SKM-1 treated with dmso at 0.1 percent for 144 hours (cell line): ENCODE results near the gene PCDHGB4.
"Not testable (repeated sequence)": the region's sequence is repeated elsewhere in the genome, so short reads cannot be mapped to it uniquely, and the experiment has no call there.

ENCODE experiments used
- DNase-seq: peaks from one replicate; lab custom pipeline; 2025; ENCODE audit not compliant: unreplicated experiment; lab: John Stamatoyannopoulos, UW

Gene PCDHGB4

GRCh38 chr5:141397756-141398551 is 10.5 kb downstream of the PCDHGB4 start, which contains the start of gene PCDHGB5:
Gene PCDHGB5, plus strand, starts transcription at chr5:141397947. Its CDS starts 181 bp downstream, at chr5:141398128.
- peak; percentile 14 for DNase-seq

GRCh38 chr5:141398608-141399007 is 11.1 kb downstream of the PCDHGB4 start:
- DNase-seq: no peak

- DNase-seq: no peak
These were observed 12.2 kb downstream of the PCDHGB4 start for GRCh38 chr5:141399555-141400258.

- DNase-seq: no peak
These were observed 15.2 kb downstream of the PCDHGB4 start, which contains the start of gene PCDHGA9 for GRCh38 chr5:141402553-141403243. Gene PCDHGA9, plus strand, starts transcription at chr5:141402778. Its CDS starts 175 bp downstream, at chr5:141402953.

- DNase-seq: no peak
These were observed 15.9 kb downstream of the PCDHGB4 start for GRCh38 chr5:141403387-141403786.

DNA sequence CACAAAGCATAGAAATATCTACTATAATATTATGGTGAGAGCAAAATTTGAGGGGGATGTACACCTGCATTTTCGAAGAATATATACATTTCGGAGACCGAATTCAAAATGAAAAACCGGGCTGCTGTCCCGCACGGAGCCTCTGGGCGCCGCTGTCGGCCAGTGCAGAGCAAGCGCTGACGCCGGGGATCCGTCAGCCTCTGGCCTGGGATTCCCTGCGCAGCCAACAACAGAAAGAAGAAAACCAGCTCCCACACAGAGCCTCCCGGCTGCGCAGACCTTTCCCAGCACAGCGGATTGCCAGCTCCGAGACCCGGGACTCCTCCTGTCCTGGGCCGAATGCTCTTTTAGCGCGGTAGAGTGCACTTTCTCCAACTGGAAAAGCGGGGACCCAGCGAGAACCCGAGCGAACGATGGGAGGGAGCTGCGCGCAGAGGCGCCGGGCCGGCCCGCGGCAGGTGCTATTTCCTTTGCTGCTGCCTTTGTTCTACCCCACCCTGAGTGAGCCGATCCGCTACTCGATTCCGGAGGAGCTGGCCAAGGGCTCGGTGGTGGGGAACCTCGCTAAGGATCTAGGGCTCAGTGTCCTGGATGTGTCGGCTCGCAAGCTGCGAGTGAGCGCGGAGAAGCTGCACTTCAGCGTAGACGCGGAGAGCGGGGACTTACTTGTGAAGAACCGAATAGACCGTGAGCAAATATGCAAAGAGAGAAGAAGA is 20.4 kb downstream of the PCDHGB4 start, which contains the start of gene PCDHGB6:
Gene PCDHGB6, plus strand, starts transcription at position 232 of the 716 bp plus-strand sequence. Its CDS starts 182 bp downstream, at position 414.
- DNase-seq: not testable (repeated sequence)

DNA sequence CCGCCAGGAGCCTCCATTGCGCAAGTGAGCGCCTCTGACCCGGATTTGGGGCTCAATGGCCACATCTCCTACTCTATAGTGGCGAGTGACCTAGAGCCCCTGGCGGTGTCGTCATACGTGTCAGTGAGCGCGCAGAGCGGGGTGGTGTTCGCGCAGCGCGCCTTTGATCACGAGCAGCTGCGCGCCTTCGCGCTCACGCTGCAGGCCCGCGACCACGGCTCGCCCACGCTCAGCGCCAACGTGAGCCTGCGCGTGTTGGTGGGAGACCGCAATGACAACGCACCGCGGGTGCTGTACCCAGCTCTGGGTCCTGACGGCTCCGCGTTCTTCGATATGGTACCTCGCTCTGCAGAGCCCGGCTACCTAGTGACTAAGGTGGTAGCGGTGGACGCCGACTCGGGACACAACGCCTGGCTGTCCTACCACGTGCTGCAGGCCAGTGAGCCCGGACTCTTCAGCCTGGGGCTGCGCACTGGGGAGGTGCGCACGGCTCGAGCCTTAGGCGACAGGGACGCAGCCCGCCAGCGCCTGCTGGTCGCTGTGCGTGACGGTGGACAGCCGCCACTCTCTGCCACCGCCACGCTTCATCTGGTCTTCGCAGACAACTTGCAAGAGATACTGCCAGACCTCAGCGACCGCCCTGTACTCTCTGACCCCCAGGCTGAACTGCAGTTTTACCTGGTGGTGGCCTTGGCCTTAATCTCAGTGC is 22.3 kb downstream of the PCDHGB4 start:
- DNase-seq: no peak

DNA sequence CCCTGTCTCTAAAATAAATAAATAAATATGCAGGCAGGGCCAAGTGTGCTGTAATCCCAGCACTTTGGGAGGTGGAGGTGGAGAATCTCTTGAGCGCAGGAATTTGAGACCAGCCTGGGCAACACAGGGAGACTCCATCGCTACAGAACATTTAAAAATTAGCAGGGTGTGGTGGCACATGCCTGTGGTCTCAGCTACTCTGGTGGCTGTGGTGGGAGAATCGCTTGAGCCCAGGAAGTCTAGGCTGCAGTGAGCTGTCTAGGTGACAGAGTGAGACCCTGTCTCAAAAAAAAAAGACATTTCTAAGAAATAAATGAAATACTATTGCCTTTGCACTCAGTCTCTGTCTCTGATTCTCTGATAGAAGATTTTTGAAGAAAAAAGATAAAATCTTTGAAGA is 24.1 kb downstream of the PCDHGB4 start:
- no peak for DNase-seq

DNA sequence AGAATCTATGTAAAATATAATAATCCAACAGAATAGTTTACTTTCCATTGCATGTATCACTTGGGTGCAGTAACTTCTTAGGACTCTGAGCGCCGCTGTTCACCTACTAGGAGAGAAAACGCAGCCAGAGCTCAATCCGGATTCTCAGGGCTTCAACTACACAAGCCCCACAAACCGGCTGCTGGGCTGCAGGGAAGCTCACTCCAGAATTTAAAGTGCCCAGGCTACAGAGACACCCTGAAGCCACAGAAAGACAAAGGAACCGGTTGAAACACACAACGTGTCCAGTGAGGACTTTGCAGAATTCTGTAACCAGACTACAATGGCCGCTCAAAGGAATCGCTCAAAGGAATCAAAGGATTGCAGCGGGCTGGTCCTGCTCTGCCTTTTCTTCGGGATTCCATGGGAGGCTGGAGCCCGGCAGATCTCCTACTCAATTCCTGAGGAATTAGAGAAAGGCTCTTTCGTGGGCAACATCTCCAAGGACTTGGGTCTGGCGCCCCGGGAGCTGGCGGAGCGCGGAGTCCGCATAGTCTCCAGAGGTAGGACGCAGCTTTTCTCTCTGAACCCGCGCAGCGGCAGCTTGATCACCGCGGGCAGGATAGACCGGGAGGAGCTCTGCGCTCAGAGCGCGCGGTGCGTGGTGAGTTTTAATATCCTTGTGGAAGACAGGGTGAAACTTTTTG is 25.5 kb downstream of the PCDHGB4 start, which contains the start of gene PCDHGA10:
Gene PCDHGA10, plus strand, starts transcription at position 134 of the 686 bp plus-strand sequence. Its CDS starts 189 bp downstream, at position 323.
- peak; percentile 75 for DNase-seq

GRCh38 chr5:141413540-141414069 is 26.1 kb downstream of the PCDHGB4 start:
- DNase-seq: no peak

GRCh38 chr5:141414548-141415274 is 27.2 kb downstream of the PCDHGB4 start:
- DNase-seq: not testable (repeated sequence)

GRCh38 chr5:141415275-141415618 is 27.7 kb downstream of the PCDHGB4 start:
- not testable (repeated sequence) for DNase-seq

DNA sequence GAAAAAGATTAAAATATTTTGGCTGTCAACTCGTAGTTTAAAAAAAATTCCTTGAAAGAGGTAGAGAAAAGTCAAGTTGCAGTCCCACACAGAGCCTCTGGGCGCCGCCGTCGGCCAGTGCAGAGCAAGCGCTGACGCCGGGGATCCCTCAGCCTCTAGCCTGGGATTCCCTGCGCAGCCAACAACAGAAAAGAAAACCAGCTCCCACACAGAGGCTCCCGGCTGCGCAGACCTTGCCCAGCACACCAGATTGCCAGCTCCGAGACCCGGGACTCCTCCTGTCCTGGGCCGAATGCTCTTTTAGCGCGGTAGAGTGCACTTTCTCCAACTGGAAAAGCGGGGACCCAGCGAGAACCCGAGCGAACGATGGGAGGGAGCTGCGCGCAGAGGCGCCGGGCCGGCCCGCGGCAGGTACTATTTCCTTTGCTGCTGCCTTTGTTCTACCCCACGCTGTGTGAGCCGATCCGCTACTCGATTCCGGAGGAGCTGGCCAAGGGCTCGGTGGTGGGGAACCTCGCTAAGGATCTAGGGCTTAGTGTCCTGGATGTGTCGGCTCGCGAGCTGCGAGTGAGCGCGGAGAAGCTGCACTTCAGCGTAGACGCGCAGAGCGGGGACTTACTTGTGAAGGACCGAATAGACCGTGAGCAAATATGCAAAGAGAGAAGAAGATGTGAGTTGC is 30.1 kb downstream of the PCDHGB4 start, which contains the start of gene PCDHGB7:
Gene PCDHGB7, plus strand, starts transcription at position 184 of the 679 bp plus-strand sequence. Its CDS starts 183 bp downstream, at position 367.
- DNase-seq: peak; percentile 37

DNA sequence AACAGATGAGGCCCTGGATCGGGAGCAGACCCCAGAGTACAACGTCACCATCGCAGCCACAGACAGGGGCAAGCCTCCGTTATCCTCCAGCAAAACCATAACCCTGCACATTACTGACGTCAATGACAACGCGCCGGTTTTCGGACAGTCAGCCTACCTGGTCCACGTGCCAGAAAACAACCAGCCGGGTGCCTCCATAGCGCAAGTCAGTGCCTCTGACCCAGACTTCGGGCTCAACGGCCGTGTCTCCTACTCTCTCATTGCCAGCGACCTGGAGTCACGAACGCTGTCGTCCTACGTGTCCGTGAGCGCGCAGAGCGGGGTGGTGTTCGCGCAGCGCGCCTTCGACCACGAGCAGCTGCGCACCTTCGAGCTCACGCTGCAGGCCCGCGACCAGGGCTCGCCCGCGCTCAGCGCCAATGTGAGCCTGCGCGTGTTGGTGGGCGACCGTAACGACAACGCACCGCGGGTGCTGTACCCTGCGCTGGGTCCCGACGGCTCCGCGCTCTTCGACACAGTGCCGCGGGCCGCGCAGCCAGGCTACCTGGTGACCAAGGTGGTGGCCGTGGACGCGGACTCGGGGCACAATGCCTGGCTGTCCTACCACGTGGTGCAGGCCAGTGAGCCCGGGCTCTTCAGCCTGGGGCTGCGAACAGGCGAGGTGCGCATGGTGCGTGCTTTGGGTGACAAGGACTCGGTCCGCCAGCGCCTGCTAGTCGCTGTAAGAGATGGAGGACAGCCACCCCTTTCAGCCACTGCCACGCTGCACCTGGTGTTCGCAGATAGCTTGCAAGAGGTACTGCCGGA is 31.8 kb downstream of the PCDHGB4 start:
- DNase-seq: no peak

- no peak for DNase-seq
These were observed 33.5 kb downstream of the PCDHGB4 start, which contains the start of gene PCDHGA11 for GRCh38 chr5:141420855-141421488. Gene PCDHGA11, plus strand, starts transcription at chr5:141421051. Its CDS starts 177 bp downstream, at chr5:141421228.

DNA sequence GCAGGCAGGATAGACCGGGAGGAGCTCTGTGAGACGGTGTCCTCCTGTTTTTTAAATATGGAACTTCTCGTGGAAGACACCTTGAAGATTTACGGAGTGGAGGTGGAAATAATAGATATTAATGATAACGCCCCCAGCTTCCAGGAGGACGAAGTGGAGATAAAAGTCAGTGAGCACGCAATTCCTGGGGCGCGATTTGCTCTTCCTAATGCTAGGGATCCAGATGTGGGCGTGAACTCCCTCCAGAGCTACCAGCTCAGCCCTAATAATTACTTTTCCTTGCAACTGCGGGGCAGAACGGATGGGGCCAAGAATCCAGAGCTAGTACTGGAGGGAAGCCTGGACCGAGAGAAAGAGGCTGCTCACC is 34.0 kb downstream of the PCDHGB4 start:
- DNase-seq: no peak
